ENCODE data around the gene RIMKLB. TPM values are rescaled to one million over a fixed set of nuclear protein-coding genes. Genes with fewer than 3 reads are reported as not detected.

Gene RIMKLB
- polyA plus RNA-seq, 1 experiment, result 22.0 TPM

DNA sequence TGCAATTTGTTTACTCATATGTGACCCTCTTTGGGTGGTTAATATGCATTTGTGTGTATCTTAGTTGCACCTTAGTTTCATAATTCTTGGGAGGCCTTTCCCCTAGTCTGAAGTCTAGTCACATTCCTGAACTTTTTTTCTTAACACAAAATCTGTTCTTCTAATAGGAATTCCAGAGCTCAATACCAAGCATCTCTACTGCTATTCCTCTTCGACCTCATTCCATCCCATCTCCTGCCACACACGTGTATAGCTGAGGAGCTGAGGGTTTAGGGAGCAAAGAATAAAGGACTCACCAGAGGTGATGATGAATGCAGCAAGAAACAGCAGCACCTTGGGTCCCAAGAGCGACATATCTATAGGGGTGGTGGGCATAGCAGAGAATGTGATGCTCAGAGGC lies 36.0 kb upstream of the RIMKLB start:
- H3K9me3 ChIP-seq (ENCODE audit: control insufficient read depth, insufficient read depth, low read length), result no peaks in the 10 kb centered on the region
- no peak for DNase-seq (ENCODE audit: low read depth, low spot score)
- no peak overlapping the region for H3K4me3 ChIP-seq (ENCODE audit: low read depth, low read length)
- ChIA-PET POLR2A (no interaction called here), CTCF (interaction anchor here (1.9 kb wide), 1 partner anchor 118 kb away, joined by 4 read pairs; no protein-coding TSS in a partner anchor)
- no peak overlapping the region for H3K27ac ChIP-seq (ENCODE audit: low read depth, low read length)
- peaks cover 3% of the 10 kb centered on the region for H3K27me3 ChIP-seq (ENCODE audit: control insufficient read depth, insufficient read depth, low read length)
- TF ChIP-seq, protein P1, sequence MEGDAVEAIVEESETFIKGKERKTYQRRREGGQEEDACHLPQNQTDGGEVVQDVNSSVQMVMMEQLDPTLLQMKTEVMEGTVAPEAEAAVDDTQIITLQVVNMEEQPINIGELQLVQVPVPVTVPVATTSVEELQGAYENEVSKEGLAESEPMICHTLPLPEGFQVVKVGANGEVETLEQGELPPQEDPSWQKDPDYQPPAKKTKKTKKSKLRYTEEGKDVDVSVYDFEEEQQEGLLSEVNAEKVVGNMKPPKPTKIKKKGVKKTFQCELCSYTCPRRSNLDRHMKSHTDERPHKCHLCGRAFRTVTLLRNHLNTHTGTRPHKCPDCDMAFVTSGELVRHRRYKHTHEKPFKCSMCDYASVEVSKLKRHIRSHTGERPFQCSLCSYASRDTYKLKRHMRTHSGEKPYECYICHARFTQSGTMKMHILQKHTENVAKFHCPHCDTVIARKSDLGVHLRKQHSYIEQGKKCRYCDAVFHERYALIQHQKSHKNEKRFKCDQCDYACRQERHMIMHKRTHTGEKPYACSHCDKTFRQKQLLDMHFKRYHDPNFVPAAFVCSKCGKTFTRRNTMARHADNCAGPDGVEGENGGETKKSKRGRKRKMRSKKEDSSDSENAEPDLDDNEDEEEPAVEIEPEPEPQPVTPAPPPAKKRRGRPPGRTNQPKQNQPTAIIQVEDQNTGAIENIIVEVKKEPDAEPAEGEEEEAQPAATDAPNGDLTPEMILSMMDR (IDR thresholded peaks at IDR 0.05; ENCODE audit: low read depth, low read length), result no peak

DNA sequence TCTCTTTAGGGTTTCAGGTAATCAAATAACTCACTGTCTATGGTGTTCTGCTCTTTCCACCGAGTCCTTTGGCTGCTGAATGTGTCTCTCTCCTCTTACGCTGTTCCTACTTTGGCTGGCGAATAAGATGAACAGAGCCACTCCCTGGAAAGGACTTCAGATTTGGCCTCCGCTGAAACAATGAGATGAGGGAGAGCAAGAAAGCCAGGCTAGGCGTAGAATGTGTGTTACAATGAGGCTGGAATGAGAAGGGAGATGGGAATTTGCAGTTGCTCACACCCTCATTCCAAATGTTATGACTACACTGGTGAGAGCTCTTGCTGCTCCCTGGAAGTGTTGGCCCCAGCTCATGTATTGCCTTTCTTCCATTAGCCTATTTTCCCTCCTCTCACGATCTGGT lies 35.2 kb upstream of the RIMKLB start, which contains the start of gene MFAP5:
Gene MFAP5 (minus strand): TSS at position 234 of the 400 bp plus-strand sequence. CDS start 722 bp downstream, outside the sequence.
- Histone ChIP-seq H3K4me3 (ENCODE audit: low read depth, low read length) (no peak within 1 kb of the TSS), H3K27ac (ENCODE audit: low read depth, low read length) (no peak within 1 kb of the TSS), H3K27me3 (ENCODE audit: control insufficient read depth, insufficient read depth, low read length) (peaks cover 3% of the 10 kb centered on the region), H3K9me3 (ENCODE audit: control insufficient read depth, insufficient read depth, low read length) (no peaks in the 10 kb centered on the region)
- TF ChIP-seq, protein P1 (IDR thresholded peaks at IDR 0.05; ENCODE audit: low read depth, low read length), result no peak
- CTCF ChIA-PET, result interaction anchor here (0.6 kb wide), 1 partner anchor 387 kb away, joined by 3 read pairs; no protein-coding TSS in a partner anchor
- no peak for DNase-seq (ENCODE audit: low read depth, low spot score)
- POLR2A ChIA-PET, result no interaction called here

DNA sequence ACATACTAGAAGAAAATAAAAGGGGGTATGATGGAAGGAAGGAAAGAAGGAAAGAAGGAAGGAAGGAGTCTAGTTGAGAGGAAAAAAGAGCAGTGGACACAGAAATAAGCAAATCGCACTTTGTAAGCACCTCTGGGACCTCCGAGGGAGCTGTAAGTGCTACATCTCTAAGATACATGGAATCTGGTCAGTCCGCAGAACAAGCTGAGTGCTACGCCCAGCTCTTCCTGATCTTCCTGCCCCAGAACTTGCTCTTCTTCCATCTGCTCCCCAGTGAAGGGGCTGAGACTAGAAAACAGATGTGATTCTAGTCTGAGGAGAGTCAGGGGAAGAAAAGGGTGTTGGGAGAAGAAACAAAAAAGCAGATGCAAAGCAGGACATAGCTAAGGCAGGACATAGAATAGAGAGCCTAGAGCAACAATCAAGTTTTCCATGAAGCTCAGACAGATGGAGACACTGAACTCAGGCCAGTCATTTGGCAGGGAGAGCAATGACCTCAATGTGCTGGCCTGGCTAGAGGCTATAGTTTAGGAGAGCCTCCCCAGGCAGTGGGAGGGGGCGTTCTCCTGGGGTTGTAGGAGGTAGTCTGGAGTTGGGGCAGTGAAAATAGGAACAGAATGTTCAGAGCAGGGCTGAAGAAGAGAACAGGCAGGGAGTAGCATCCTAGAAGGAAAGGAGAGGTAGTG lies 33.4 kb upstream of the RIMKLB start:
- H3K9me3 ChIP-seq (ENCODE audit: control insufficient read depth, insufficient read depth, low read length), result no peaks in the 10 kb centered on the region
- H3K27me3 ChIP-seq (ENCODE audit: control insufficient read depth, insufficient read depth, low read length), result peaks cover 3% of the 10 kb centered on the region
- TF ChIP-seq, protein P1 (IDR thresholded peaks at IDR 0.05; ENCODE audit: low read depth, low read length), result no peak
- ChIA-PET POLR2A (no interaction called here), CTCF (interaction anchor here (0.9 to 1.7 kb wide), 4 partner anchors 12 to 374 kb away, joined by 3 to 5 read pairs (median 4); no protein-coding TSS in a partner anchor)
- DNase-seq (ENCODE audit: low read depth, low spot score), result no peak
- no peak overlapping the region for H3K27ac ChIP-seq (ENCODE audit: low read depth, low read length)
- no peak overlapping the region for H3K4me3 ChIP-seq (ENCODE audit: low read depth, low read length)

DNA sequence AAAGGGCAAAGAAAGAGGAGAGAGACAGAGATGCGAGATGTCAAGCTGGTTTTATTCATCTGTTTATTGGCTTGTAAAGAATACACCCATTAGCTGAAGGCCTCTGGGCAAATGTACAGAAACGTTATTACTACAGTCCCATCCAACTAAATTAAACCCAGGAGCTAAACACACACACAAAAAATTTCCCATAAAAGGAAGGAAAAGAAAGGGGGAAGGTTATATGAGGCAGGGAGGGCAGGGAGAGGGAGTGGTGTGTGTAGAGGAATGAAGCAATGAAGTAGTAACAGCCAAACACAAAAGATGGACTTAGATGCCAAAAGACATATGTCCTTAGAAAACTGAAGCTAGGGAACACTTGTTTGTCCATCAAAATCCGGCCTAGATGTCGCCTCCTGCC lies 32.0 kb upstream of the RIMKLB start:
- no peak for DNase-seq (ENCODE audit: low read depth, low spot score)

DNA sequence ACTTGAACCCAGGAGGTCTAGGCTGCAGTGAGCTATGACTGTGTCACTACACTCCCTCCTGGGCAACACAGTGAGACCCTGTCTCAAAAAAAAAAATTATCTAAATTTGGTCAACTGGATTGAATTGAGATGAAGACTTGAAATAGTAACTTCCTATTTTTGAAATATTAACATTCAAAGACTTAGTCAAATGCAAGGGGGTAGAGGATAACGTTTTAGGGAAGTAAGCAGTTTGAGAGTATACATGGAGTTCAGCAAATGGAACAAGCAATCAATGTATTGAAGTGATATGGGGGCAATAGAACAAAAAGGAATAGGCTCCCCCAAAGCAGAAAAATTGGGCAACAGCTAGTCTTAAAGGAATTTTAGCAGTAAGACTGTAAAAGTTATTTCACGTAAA lies 30.5 kb upstream of the RIMKLB start:
- H3K4me3 ChIP-seq (ENCODE audit: low read depth, low read length), result no peak overlapping the region
- POLR2A ChIA-PET, result no interaction called here
- no peak for DNase-seq (ENCODE audit: low read depth, low spot score)
- H3K9me3 ChIP-seq (ENCODE audit: control insufficient read depth, insufficient read depth, low read length), result no peaks in the 10 kb centered on the region
- TF ChIP-seq, protein P1 (IDR thresholded peaks at IDR 0.05; ENCODE audit: low read depth, low read length), result no peak
- no peak overlapping the region for H3K27ac ChIP-seq (ENCODE audit: low read depth, low read length)
- CTCF ChIA-PET, result no interaction called here
- peaks cover 3% of the 10 kb centered on the region for H3K27me3 ChIP-seq (ENCODE audit: control insufficient read depth, insufficient read depth, low read length)

More for the DNA sequence above, 32.0 kb upstream of the RIMKLB start:
- CTCF ChIA-PET, result interaction anchor here (1.0 to 1.3 kb wide), 4 partner anchors 8 to 384 kb away, joined by 4 to 16 read pairs (median 4); no protein-coding TSS in a partner anchor
- H3K27ac ChIP-seq (ENCODE audit: low read depth, low read length), result no peak overlapping the region
- H3K4me3 ChIP-seq (ENCODE audit: low read depth, low read length), result no peak overlapping the region
- no peaks in the 10 kb centered on the region for H3K9me3 ChIP-seq (ENCODE audit: control insufficient read depth, insufficient read depth, low read length)
- POLR2A ChIA-PET, result no interaction called here
- TF ChIP-seq, protein P1 (IDR thresholded peaks at IDR 0.05; ENCODE audit: low read depth, low read length), result no peak
- peaks cover 3% of the 10 kb centered on the region for H3K27me3 ChIP-seq (ENCODE audit: control insufficient read depth, insufficient read depth, low read length)
